GM23338 (cell line): ENCODE measurements around the gene BACE2.
A peak's percentile ranks its signal among the peaks of the same experiment; 100 is the strongest.

Source experiments
- CREB1 ChIP-seq: fragments of 250-450 bp; sonication (Bioruptor Pico); IDR thresholded peaks from 2 replicates; pipeline ENCODE4 v1.5.0; 2020; ENCODE audit warnings: low read depth, mild to moderate bottlenecking, moderate library complexity
- CTCF ChIP-seq, 2 experiments: fragments of 200-600 bp in 1 of 2; sonication (generic) in 1 of 2; conservative IDR thresholded peaks; 2 replicates each; pipeline versions ENCODE4 v1.5.1 to v1.6.1; 2016 to 2017; ENCODE audit warnings: antibody characterized with exemption in 2 of 2, low read depth in 2 of 2, mild to moderate bottlenecking in 2 of 2, moderate library complexity in 1 of 2
- EZH2 ChIP-seq: fragments of 200-600 bp; sonication (generic); IDR thresholded peaks from one replicate; pipeline ENCODE4 v1.8.0; 2017; ENCODE audit warnings: antibody characterized with exemption, mild to moderate bottlenecking, low read depth; ENCODE audit not compliant: unreplicated experiment
- EZH2phosphoT487 ChIP-seq: fragments of 200-600 bp; sonication (generic); IDR thresholded peaks from one replicate; pipeline ENCODE4 v1.8.1; 2018; ENCODE audit warnings: antibody characterized with exemption; ENCODE audit not compliant: unreplicated experiment
- POLR2AphosphoS5 ChIP-seq: IDR thresholded peaks from 2 replicates; pipeline ENCODE4 v1.6.1; 2016; ENCODE audit warnings: antibody characterized with exemption, low read depth

GRCh38 chr21:41133874-41134522 lies 34.0 kb upstream of the BACE2 start:
- TF ChIP-seq CTCF (conservative IDR thresholded peaks at IDR 0.05; ENCODE audit: low read depth in 2 of 2) (peak; percentile 63 to 70), POLR2AphosphoS5 (no peak), EZH2phosphoT487 (no peak), EZH2 (no peak), CREB1 (CRISPR knock-in tag) (no peak)
